BE2C (cell line): ENCODE measurements around the gene CEP70.

Source experiments
- DNase-seq: peaks from one replicate; pipeline ENCODE4 v3.0.0-alpha.2; 2020
- H3K27me3 ChIP-seq: fragments of 250-450 bp; sonication (Bioruptor Pico); 2 replicates; pipeline ENCODE4 v1.5.1; 2020; ENCODE audit warnings: mild to moderate bottlenecking
- H3K36me3 ChIP-seq: fragments of 250-450 bp; sonication (Bioruptor Pico); 2 replicates; pipeline ENCODE4 v1.5.1; 2020; ENCODE audit warnings: mild to moderate bottlenecking
- H3K4me1 ChIP-seq: fragments of 250-450 bp; sonication (Bioruptor Pico); 2 replicates; pipeline ENCODE4 v1.5.1; 2020
- H3K4me3 ChIP-seq: 2 replicates; pipeline ENCODE4 v1.5.1; 2011; ENCODE audit warnings: low read depth, low read length
- H3K9me3 ChIP-seq: fragments of 250-450 bp; sonication (Bioruptor Pico); 2 replicates; pipeline ENCODE4 v1.5.1; 2020
- TF ChIP-seq, protein P1 (sequence below): IDR thresholded peaks from 2 replicates; pipeline ENCODE4 v1.5.1; 2012; ENCODE audit warnings: mild to moderate bottlenecking, low read depth, low read length

The CEP70 gene

GRCh38 chr3:138474163-138474562, 119.9 kb downstream of the CEP70 start:
- no peak for DNase-seq
- H3K9me3 ChIP-seq, result no peaks in the 10 kb centered on the region
- H3K4me3 ChIP-seq, result no peak overlapping the region
- H3K36me3 ChIP-seq, result no peaks in the 10 kb centered on the region
- no peaks in the 10 kb centered on the region for H3K4me1 ChIP-seq
- H3K27me3 ChIP-seq, result no peaks in the 10 kb centered on the region; the same call in 1 of the 2 replicates
- TF ChIP-seq, protein P1, sequence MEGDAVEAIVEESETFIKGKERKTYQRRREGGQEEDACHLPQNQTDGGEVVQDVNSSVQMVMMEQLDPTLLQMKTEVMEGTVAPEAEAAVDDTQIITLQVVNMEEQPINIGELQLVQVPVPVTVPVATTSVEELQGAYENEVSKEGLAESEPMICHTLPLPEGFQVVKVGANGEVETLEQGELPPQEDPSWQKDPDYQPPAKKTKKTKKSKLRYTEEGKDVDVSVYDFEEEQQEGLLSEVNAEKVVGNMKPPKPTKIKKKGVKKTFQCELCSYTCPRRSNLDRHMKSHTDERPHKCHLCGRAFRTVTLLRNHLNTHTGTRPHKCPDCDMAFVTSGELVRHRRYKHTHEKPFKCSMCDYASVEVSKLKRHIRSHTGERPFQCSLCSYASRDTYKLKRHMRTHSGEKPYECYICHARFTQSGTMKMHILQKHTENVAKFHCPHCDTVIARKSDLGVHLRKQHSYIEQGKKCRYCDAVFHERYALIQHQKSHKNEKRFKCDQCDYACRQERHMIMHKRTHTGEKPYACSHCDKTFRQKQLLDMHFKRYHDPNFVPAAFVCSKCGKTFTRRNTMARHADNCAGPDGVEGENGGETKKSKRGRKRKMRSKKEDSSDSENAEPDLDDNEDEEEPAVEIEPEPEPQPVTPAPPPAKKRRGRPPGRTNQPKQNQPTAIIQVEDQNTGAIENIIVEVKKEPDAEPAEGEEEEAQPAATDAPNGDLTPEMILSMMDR, result no peak

- Histone ChIP-seq H3K27me3 (no peaks in the 10 kb centered on the region; the same call in 1 of the 2 replicates), H3K4me1 (no peaks in the 10 kb centered on the region), H3K9me3 (no peaks in the 10 kb centered on the region), H3K36me3 (no peaks in the 10 kb centered on the region), H3K4me3 (no peak overlapping the region)
- TF ChIP-seq, protein P1, result no peak
- DNase-seq, result no peak
Observed at GRCh38 chr3:138473391-138473790, 120.7 kb downstream of the CEP70 start.

DNA sequence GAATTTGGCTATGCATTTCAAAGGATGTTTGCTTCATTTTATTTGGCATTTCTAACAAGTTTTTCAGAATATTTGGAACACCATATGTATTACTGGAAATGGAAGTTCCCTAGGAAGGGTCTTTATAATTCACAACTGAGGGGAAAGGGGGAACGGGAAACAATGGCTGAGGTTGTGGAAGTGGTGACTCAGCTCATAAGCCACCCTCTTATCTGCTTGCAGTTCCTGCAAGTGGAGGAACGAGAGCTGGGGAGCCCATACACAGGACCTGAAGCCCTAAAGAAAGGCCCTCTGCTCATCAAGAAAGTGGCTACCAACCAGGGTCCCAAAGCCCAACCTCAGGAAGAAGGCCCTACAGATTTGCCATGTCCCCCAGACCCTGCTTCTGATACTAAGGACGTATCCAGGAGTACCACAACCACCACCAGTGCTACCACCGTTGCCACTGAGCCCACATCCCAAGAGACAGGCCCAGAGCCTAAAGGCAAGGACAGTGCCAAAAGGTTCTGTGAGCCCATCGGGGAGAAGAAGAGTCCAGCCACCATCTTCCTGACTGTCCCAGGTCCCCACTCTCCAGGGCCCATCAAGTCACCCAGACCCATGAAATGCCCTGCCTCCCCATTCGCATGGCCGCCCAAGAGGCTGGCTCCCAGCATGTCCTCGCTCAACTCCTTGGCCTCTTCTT, 121.8 kb downstream of the CEP70 start:
- no peak for DNase-seq
- TF ChIP-seq, protein P1, result no peak
- H3K36me3 ChIP-seq, result no peaks in the 10 kb centered on the region
- no peaks in the 10 kb centered on the region for H3K4me1 ChIP-seq
- no peak overlapping the region for H3K4me3 ChIP-seq
- no peaks in the 10 kb centered on the region for H3K9me3 ChIP-seq
- H3K27me3 ChIP-seq, result no peaks in the 10 kb centered on the region; the same call in 1 of the 2 replicates

DNA sequence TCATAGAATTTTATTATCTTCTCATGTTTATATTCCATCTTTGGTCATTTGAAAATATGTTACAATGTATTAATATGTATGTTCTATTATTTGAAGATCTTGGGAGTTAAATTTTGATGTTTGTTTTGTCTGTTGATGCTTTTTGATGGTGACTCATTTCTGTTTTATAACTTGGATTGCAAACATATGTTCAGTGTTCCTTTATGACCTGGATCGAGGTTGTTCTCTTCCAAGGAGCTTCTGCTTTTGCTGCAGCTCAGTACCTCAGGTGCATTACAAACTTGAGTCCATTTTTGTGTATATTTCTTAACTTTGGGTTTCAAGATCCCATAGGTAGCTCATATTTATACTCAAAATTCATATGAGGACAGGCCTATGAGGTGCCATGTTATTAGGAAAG, 122.6 kb downstream of the CEP70 start:
- TF ChIP-seq, protein P1, result no peak
- DNase-seq, result no peak
- no peaks in the 10 kb centered on the region for H3K4me1 ChIP-seq
- H3K9me3 ChIP-seq, result no peaks in the 10 kb centered on the region
- H3K36me3 ChIP-seq, result no peaks in the 10 kb centered on the region
- no peaks in the 10 kb centered on the region; the same call in 1 of the 2 replicates for H3K27me3 ChIP-seq
- no peak overlapping the region for H3K4me3 ChIP-seq

GRCh38 chr3:138470687-138471086, 123.4 kb downstream of the CEP70 start:
- no peaks in the 10 kb centered on the region; the same call in 1 of the 2 replicates for H3K27me3 ChIP-seq
- no peak overlapping the region for H3K4me3 ChIP-seq
- TF ChIP-seq, protein P1, result no peak
- no peaks in the 10 kb centered on the region for H3K9me3 ChIP-seq
- DNase-seq, result no peak
- no peaks in the 10 kb centered on the region for H3K4me1 ChIP-seq
- no peaks in the 10 kb centered on the region for H3K36me3 ChIP-seq

GRCh38 chr3:138469874-138470273, 124.2 kb downstream of the CEP70 start:
- no peaks in the 10 kb centered on the region for H3K27me3 ChIP-seq
- no peak overlapping the region for H3K4me3 ChIP-seq
- TF ChIP-seq, protein P1, result no peak
- H3K36me3 ChIP-seq, result no peaks in the 10 kb centered on the region
- no peaks in the 10 kb centered on the region for H3K4me1 ChIP-seq
- DNase-seq, result no peak
- H3K9me3 ChIP-seq, result no peaks in the 10 kb centered on the region
